ENCODE results near the gene KDM3B.

The KDM3B gene

DNA sequence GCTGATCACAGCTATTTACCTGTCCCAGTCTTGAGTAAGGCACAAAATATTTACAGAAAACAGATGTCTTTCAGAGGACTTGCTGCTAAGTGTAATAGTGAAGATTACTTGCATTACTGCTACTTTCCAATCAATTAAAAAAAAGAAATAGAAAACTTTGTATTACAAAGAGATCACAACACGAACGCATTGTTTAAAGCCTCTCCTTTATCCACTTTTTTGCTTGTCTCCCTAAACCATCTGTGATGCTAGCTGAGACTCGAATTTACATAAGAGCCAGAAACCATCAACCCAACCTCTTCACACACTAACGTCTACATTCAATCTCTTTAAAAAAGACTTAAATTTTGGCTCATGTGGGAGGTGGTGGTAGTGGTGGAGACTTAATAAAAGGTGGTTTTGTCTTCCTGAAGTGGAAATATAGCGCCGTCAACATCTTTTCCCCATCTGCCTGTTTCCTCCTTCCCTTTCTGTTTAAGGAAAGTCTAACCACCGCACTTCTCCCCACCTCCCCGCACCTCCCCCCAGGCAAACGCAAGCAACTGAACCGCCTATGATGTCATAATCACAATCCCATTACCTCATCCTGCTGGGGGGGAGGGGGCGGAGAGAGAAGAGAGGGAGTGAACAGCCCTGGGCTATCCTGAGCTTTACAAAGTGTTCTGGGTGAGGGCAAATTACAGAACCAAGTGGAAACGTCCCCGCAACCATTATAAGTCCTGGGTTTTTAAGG, 15.4 kb upstream of the KDM3B start:
- TF ChIP-seq JUND (IDR thresholded peaks at IDR 0.05; ENCODE audit: low read depth), result no peak
- in situ Hi-C loops (cut with HindIII; ENCODE audit: low pct_unique_long_range_greater_than_20kb, low sequenced_read_pairs), result no loop called here
- DNase-seq (ENCODE audit: low read depth in 1 of 2, low spot score in 1 of 2), result peak in 1 of 2 experiments; percentile 91

- in situ Hi-C loops (cut with HindIII; ENCODE audit: low pct_unique_long_range_greater_than_20kb, low sequenced_read_pairs), result no loop called here
- TF ChIP-seq JUND (IDR thresholded peaks at IDR 0.05; ENCODE audit: low read depth), result peak; percentile 84
- DNase-seq (ENCODE audit: low read depth in 1 of 2, low spot score in 1 of 2), result peak; percentile 74 to 97
Measured at GRCh38 chr5:138337685-138338410, 14.6 kb upstream of the KDM3B start, which contains the start of gene FAM53C. Gene FAM53C (plus strand): TSS chr5:138338266. CDS start chr5:138341336, 3,070 bp downstream.

DNA sequence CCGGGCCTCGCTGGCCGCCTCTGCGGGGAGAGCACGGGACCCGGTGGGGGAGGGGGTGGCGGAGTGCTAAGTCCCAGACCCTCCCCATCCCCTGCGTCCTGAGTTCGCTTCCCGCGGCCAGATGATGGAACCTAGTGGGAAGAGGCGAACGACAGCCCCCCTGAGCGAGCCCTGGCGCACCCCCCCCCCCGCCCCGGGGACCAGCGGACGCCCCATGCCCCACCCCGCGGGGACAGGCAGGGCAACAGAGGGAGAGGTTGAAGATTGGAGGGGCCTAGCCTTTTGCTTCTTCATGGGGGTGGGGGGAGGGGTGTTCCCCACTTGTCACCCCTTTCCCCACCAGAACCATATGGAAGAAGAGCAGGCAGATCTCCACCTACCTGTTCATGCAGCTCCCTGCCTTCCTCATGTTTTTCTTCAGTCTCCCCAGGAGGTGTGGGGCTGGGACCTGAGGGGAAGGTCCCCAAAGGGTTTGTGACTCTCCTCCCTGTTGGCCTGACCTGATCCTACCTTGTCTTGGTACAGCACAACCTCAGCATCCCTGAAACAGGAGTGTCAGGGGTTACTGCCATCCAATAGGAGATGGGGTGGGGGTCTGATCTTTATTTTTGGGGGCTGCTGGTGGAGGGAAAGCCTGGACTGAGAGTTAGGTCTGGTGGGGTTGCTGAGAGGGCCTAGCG, 13.9 kb upstream of the KDM3B start:
- in situ Hi-C loops (cut with HindIII; ENCODE audit: low pct_unique_long_range_greater_than_20kb, low sequenced_read_pairs), result no loop called here
- no peak for TF ChIP-seq JUND (IDR thresholded peaks at IDR 0.05; ENCODE audit: low read depth)
- no peak for DNase-seq (ENCODE audit: low read depth in 1 of 2, low spot score in 1 of 2)

- no peak for TF ChIP-seq JUND (IDR thresholded peaks at IDR 0.05; ENCODE audit: low read depth)
Measured at GRCh38 chr5:138339091-138339456, 13.4 kb upstream of the KDM3B start.

DNA sequence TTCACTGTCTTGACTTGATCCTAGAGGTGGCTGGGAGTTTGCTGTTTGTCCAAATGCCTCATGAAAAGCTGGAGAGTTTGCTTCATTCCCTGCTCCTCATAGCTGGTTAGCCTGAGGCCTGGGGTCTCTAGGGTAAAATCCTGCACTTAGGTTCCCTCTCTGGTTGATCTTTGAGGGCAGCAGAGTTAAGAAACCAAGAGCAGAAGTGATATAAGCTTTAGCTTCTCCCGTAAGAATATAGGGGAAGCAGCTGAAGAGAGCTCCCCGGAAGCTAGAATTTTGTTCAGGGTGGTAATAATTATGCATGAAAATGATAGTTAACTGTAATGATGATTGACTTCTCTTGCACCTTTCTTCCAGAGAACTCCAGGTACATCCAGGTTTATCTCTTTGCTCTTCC, 13.0 kb upstream of the KDM3B start:
- TF ChIP-seq JUND (IDR thresholded peaks at IDR 0.05; ENCODE audit: low read depth), result no peak
- in situ Hi-C loops (cut with HindIII; ENCODE audit: low pct_unique_long_range_greater_than_20kb, low sequenced_read_pairs), result no loop called here
- no peak for DNase-seq (ENCODE audit: low read depth in 1 of 2, low spot score in 1 of 2)

More at GRCh38 chr5:138339091-138339456, 13.4 kb upstream of the KDM3B start:
- peak in 1 of 2 experiments; percentile 53 for DNase-seq (ENCODE audit: low read depth in 1 of 2, low spot score in 1 of 2)
- in situ Hi-C loops (cut with HindIII; ENCODE audit: low pct_unique_long_range_greater_than_20kb, low sequenced_read_pairs), result no loop called here

- TF ChIP-seq JUND (IDR thresholded peaks at IDR 0.05; ENCODE audit: low read depth), result no peak
- no peak for DNase-seq (ENCODE audit: low read depth in 1 of 2, low spot score in 1 of 2)
- in situ Hi-C loops (cut with HindIII; ENCODE audit: low pct_unique_long_range_greater_than_20kb, low sequenced_read_pairs), result no loop called here
Measured at GRCh38 chr5:138340008-138340407, 12.5 kb upstream of the KDM3B start.

DNA sequence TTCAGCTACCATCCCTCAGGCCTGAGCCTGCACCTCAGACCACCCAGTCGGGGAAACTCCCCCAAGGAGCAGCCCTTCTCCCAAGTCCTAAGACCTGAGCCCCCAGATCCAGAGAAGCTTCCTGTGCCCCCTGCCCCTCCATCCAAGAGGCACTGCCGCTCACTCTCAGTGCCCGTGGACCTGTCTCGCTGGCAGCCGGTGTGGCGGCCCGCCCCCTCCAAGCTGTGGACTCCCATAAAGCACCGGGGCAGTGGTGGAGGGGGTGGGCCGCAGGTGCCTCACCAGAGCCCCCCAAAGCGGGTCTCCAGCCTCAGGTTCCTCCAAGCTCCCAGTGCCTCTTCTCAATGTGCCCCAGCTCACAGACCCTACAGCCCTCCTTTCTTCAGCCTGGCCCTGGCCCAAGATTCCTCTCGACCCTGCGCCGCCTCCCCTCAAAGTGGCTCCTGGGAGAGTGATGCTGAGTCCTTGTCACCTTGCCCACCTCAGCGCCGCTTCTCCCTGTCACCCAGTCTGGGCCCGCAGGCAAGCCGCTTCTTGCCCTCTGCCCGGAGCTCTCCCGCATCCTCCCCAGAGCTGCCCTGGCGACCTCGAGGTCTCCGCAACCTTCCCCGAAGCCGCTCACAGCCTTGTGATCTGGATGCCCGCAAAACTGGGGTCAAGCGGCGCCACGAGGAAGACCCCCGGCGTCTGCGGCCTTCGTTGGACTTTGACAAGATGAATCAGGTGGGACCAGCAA, 7.4 kb upstream of the KDM3B start:
- TF ChIP-seq JUND (IDR thresholded peaks at IDR 0.05; ENCODE audit: low read depth), result no peak
- DNase-seq (ENCODE audit: low read depth in 1 of 2, low spot score in 1 of 2), result no peak
- in situ Hi-C loops (cut with HindIII; ENCODE audit: low pct_unique_long_range_greater_than_20kb, low sequenced_read_pairs), result no loop called here

DNA sequence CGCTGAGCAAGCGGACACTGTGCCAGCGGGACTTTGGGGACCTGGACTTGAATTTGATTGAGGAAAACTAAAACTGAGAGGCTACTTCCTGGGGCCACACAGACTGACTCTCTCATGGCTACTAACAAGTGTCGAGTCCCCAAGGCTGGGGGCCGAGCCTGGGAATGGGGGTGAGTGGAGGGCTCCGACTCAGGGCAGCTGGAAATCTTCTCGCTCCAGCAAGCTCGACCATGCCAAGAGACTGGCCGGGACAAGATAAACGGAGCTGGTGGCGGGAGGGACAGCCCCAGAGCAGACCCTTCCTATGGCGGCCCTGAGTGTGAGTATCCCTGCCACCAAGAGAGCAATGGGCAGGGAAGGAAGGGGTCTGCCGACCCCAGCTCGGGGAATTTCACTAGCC, 5.6 kb upstream of the KDM3B start:
- no peak for DNase-seq (ENCODE audit: low read depth in 1 of 2, low spot score in 1 of 2)
- TF ChIP-seq JUND (IDR thresholded peaks at IDR 0.05; ENCODE audit: low read depth), result no peak
- in situ Hi-C loops (cut with HindIII; ENCODE audit: low pct_unique_long_range_greater_than_20kb, low sequenced_read_pairs), result no loop called here

DNA sequence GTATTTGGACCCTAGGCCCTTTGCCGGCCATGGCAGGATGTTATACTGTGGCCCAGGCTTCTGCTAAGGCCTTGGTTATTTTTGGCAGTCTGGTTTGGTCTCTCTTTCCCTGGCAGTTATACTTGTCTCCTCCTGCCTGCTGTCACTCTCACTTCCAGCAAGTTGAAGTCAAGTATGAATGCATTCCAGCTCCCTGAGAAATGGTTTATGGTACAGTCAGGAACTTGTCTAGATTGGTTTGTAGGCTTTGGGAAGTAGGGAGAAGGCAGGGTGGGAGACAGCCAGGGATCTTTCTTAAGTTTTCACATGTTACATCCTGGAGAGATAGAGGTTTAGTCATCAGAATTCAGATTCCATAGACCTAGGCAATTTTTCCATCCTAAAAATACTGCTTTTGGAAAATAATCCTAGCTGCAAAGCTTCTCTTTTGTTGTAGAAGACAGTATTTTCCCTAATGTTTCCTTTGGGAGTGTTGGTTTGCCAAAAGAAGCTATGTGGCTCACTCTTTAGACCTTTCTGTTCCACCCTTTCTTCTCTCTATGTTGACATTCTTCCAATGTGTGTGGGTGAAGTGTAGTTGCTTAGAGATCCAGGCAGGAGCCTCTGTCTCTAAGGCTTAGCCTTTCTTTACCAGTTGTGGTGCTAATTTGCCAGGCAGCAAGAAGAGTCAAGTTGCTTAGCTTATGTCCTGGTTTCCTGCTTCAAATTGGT, 2.5 kb upstream of the KDM3B start:
- in situ Hi-C loops (cut with HindIII; ENCODE audit: low pct_unique_long_range_greater_than_20kb, low sequenced_read_pairs), result no loop called here
- TF ChIP-seq JUND (IDR thresholded peaks at IDR 0.05; ENCODE audit: low read depth), result no peak
- DNase-seq (ENCODE audit: low read depth in 1 of 2, low spot score in 1 of 2), result no peak

GRCh38 chr5:138350563-138350890, 2.0 kb upstream of the KDM3B start:
- in situ Hi-C loops (cut with HindIII; ENCODE audit: low pct_unique_long_range_greater_than_20kb, low sequenced_read_pairs), result no loop called here
- no peak for TF ChIP-seq JUND (IDR thresholded peaks at IDR 0.05; ENCODE audit: low read depth)
- DNase-seq (ENCODE audit: low read depth in 1 of 2, low spot score in 1 of 2), result no peak

DNA sequence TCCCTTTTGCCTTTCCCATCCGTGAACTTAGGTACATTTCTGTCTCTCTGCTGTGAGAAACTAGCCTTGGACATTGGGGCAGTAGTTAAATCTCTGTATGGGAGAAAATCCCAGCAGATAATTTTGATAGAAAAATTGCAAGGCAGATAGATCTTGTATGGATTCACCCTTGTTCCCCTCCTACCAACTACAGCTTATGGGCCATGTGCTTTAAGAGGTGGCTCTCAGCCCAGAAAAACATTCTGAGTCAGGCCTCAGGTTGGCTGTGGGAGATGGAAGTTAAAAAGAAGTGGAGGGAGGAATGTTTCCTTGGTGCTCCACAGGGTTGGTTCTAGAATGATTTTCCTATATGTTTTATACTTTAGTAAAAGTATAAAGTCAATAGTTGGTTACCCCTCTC, 1.4 kb upstream of the KDM3B start:
- DNase-seq (ENCODE audit: low read depth in 1 of 2, low spot score in 1 of 2), result no peak
- TF ChIP-seq JUND (IDR thresholded peaks at IDR 0.05; ENCODE audit: low read depth), result no peak
- in situ Hi-C loops (cut with HindIII; ENCODE audit: low pct_unique_long_range_greater_than_20kb, low sequenced_read_pairs), result no loop called here

DNA sequence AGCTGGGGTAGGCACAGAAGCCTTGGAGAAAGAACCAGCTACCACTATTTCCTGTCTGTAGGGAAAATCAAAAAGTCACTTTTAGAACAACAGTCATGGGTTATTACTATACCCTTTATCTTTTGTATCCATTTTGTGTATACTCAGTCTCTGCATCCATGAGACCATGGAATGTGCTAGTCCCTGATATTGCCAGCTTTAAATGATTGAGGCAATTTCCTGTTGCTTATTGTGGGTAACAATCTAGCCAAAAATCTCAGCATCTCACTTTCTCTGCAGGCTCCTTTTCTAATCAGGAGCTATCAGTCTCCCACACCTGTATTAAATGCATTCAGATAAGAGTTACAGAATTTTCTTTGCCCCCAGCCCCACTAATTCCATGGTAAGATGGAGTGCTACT, 968 bp upstream of the KDM3B start:
- TF ChIP-seq JUND (IDR thresholded peaks at IDR 0.05; ENCODE audit: low read depth), result no peak
- in situ Hi-C loops (cut with HindIII; ENCODE audit: low pct_unique_long_range_greater_than_20kb, low sequenced_read_pairs), result no loop called here
- DNase-seq (ENCODE audit: low read depth in 1 of 2, low spot score in 1 of 2), result no peak

Data from T47D (cell line).